ENCODE measurements around the gene SPATA46.
A peak's percentile ranks its signal among the peaks of the same experiment; 100 is the strongest.
"Not testable (repeated sequence)": the region's sequence is repeated elsewhere in the genome, so short reads cannot be mapped to it uniquely, and the experiment has no call there.

The SPATA46 gene, protein sequence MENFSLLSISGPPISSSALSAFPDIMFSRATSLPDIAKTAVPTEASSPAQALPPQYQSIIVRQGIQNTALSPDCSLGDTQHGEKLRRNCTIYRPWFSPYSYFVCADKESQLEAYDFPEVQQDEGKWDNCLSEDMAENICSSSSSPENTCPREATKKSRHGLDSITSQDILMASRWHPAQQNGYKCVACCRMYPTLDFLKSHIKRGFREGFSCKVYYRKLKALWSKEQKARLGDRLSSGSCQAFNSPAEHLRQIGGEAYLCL

DNA sequence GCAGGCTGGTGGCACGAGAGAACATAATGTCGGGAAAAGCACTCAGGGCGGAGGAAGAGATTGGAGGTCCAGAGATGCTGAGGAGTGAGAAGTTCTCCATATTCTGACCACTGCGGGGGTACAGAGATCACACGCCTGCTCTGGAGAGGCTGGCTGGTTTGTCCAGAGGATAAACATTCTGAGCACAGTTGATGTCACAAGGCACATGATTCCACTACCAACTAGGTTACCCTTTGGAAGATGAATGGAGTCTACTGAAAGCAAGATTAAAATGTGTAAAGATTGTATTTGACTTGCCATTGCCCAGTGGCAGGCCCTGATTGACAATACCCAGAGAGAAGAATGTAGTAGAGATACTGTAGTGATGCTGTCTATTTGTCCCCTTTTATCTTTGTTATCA lies at the start of gene SPATA46:
TSS of gene SPATA46 (minus strand) at position 164 of the 400 bp plus-strand sequence. CDS start at position 100, 64 bp downstream.
- no peak within 1 kb of the TSS for H3K4me3 ChIP-seq
- no peaks in the 10 kb centered on the region for H3K27me3 ChIP-seq
- TF ChIP-seq, protein P1, sequence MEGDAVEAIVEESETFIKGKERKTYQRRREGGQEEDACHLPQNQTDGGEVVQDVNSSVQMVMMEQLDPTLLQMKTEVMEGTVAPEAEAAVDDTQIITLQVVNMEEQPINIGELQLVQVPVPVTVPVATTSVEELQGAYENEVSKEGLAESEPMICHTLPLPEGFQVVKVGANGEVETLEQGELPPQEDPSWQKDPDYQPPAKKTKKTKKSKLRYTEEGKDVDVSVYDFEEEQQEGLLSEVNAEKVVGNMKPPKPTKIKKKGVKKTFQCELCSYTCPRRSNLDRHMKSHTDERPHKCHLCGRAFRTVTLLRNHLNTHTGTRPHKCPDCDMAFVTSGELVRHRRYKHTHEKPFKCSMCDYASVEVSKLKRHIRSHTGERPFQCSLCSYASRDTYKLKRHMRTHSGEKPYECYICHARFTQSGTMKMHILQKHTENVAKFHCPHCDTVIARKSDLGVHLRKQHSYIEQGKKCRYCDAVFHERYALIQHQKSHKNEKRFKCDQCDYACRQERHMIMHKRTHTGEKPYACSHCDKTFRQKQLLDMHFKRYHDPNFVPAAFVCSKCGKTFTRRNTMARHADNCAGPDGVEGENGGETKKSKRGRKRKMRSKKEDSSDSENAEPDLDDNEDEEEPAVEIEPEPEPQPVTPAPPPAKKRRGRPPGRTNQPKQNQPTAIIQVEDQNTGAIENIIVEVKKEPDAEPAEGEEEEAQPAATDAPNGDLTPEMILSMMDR (IDR thresholded peaks at IDR 0.05), result no peak
- H3K27ac ChIP-seq, result no peak within 1 kb of the TSS
- peak in 1 of 2 donors; percentile 40 for DNase-seq
- intact Hi-C loops (cut with DNase I; ENCODE audit: low total_unique reads), result no loop called here
- H3K9me3 ChIP-seq, result no peaks in the 10 kb centered on the region
- no peaks in the 10 kb centered on the region for H3K36me3 ChIP-seq
- no peaks in the 10 kb centered on the region for H3K4me1 ChIP-seq

DNA sequence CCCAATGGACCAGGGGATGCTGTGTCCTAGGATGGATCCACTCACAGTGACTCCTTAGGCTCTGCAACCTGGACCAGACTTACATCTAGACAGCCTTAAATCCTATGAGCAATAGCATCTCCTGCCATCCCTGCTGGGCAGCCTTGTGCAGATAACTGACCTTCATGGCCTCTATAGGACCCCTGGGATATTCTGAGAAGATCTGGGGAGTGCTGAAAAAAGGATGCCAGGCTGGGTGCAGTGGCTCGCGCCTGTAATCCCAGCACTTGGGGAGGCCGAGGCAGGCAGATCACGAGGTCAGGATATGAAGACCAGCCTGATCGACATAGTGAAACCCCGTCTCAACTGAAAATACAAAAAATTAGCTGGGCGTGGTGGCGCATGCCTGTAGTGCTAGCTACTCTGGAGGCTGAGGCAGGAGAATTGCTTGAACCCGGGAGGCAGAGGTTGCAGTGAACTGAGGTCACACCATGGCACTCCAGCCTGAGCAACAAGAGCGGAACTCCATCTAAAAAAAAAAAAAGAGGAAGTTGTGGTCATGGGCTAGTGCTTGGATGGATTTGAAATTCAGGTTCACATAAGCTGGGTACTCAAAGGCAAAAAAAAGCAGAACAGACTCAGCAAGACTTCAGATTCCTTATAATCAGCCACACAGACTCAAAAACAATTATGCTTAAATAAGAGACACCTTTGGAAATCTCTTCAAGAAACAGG lies 46.2 kb upstream of the SPATA46 start:
- H3K36me3 ChIP-seq, result no peaks in the 10 kb centered on the region
- H3K9me3 ChIP-seq, result no peaks in the 10 kb centered on the region
- intact Hi-C loops (cut with DNase I; ENCODE audit: low total_unique reads), result no loop called here
- peaks cover 0 to 4% of the 10 kb centered on the region in 2 donors for H3K27me3 ChIP-seq
- TF ChIP-seq, protein P1 (IDR thresholded peaks at IDR 0.05), result no peak
- no peak for DNase-seq
- H3K4me3 ChIP-seq, result no peak overlapping the region
- H3K4me1 ChIP-seq, result no peaks in the 10 kb centered on the region
- H3K27ac ChIP-seq, result no peak overlapping the region

DNA sequence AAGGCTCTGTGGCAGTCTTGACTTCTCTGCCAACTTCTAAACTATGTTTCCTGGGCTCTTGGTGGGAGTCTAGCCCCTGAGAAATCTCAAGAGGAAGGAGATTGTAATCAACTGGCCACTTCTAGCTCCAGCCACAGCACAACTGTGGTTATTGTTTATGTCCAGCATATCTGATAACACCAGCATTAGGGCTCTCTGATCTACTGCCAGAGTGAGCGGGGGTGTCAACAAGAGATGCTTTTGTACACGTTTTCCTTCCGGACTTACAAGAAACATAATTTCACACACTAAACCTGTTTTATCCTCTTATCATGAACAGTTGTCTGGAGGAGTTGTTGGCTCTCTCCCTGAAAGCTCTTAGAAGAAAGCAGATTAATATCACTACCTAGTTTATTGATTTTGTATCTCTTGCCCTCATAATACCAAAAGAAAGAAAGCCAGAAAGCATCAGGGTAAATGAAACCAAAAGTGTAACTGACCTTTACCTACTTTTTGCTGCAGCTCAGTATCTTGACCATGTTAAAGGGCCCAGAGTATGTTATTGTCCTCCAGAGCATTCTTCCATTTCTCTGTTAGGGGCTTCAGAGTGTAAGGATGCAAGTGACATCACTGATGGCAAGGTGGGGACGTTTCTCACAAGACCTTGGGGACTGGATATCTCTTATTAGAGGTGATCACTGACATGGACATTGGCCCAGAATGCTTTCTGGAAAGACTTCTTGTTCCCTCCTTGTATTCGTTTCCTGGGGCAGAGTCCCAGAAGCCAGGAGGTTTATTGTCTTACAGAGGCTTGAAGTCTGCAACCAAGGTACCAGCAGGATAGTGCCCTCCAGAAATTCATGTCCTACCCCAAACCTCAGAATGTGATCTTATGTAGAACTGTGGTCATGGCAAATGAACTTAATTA lies 44.9 kb upstream of the SPATA46 start:
- intact Hi-C loops (cut with DNase I; ENCODE audit: low total_unique reads), result no loop called here
- Histone ChIP-seq H3K27me3 (peaks cover 0 to 4% of the 10 kb centered on the region in 2 donors), H3K27ac (no peak overlapping the region), H3K36me3 (no peaks in the 10 kb centered on the region), H3K4me3 (no peak overlapping the region), H3K4me1 (no peaks in the 10 kb centered on the region), H3K9me3 (no peaks in the 10 kb centered on the region)
- DNase-seq, result no peak
- TF ChIP-seq, protein P1 (IDR thresholded peaks at IDR 0.05), result no peak

DNA sequence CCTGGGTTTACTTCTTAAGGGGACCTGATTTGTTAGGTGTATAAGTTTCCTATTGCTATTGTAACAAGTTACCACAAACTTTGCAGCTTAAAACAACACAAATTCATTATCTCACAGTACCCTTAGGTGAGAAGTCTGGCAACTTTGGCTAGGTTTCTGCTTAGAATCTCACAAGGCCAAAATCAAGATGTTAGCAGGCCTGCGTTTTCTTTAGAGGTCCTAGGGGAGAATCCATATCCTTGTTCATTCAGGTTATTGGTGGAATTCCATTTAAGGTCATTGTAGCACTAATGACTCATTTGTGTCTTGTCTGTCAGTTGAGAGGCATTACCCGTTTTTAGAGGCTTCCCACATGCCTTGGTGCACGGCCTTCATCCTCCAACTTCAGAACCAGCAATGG lies 43.5 kb upstream of the SPATA46 start:
- no peak overlapping the region for H3K4me3 ChIP-seq
- H3K27ac ChIP-seq, result no peak overlapping the region
- TF ChIP-seq, protein P1 (IDR thresholded peaks at IDR 0.05), result no peak
- H3K4me1 ChIP-seq, result no peaks in the 10 kb centered on the region
- H3K27me3 ChIP-seq, result peaks cover 0 to 4% of the 10 kb centered on the region in 2 donors
- intact Hi-C loops (cut with DNase I; ENCODE audit: low total_unique reads), result no loop called here
- H3K9me3 ChIP-seq, result no peaks in the 10 kb centered on the region
- H3K36me3 ChIP-seq, result no peaks in the 10 kb centered on the region
- DNase-seq, result no peak

DNA sequence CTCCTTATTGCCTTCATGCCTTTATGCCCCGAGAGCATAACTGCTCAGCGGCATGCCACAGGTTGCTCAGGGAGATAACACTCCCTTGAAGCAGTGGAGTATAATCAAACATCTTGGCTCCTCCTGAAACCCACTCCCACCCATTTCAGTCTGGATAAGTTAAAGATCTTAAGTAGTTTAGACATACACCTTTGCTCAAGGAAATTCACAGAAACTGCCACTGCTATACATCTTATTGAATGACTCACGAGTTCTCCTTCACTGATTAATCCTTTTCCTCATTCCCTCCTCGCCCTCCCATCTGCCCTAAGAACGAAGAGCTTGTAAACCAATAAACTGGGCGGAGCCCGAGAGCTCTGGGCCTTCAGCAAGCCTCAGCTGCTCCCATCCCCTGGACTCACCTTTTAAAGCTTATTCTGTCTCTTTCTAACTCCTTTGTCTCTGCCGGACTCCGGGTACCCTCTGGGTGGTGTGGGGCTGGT lies 42.8 kb upstream of the SPATA46 start:
- H3K4me1 ChIP-seq; intact Hi-C loops (cut with DNase I; ENCODE audit: low total_unique reads); H3K9me3 ChIP-seq; H3K27ac ChIP-seq; H3K4me3 ChIP-seq; H3K27me3 ChIP-seq; H3K36me3 ChIP-seq; DNase-seq: not testable (repeated sequence)

DNA sequence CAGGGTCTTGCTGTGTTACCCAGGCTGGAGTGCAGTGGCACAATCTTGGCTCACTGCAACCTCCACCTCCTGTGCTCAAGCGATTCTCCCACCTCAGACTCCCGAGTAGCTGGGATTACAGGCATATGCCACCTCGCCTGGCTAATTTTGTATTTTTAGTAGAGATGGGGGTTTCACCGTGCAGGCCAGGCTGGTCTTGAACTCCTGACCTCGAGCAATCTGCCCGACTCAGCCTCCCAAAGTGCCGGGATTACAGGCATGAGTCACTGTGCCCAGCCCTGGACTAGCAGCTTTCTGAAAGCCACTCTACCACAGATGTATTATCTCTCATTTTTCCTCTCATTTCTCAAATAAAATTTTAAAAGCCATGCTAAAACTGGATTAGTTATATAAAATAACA lies 41.9 kb upstream of the SPATA46 start:
- H3K36me3 ChIP-seq; DNase-seq; H3K27me3 ChIP-seq; H3K9me3 ChIP-seq; intact Hi-C loops (cut with DNase I; ENCODE audit: low total_unique reads); H3K4me3 ChIP-seq; H3K27ac ChIP-seq; H3K4me1 ChIP-seq: not testable (repeated sequence)

All from tibial artery (tissue), 4 donors.